Measurements from ENCODE around the gene CNTN4. TPM values are rescaled to one million over a fixed set of nuclear protein-coding genes. Genes with fewer than 3 reads are reported as not detected.

CNTN4 gene
- total RNA-seq, 6 donors from 2014 or later, result 1.0 to 13.5 (median 6.3) TPM

DNA sequence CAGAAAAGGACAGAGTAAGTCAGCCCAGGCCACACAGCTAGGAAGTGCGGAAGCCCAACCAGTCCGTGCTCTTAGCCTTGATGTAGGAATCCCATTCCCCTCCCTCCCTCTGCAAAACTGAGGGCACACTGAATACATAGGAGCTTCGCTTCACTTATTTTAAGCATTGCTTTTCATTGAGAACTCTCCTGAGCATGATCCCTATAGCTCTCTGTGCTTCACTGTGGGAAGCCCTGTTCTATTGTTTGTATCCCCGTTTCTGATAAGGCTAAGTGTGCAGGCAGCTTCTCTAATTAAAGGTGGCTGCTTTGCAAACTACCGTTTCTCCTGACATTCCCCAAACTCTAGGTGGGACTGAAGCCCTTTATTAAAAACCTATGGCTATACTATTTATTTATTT lies 981.6 kb downstream of the CNTN4 start:
- WGBS, 2 donors, result 69 to 76% methylated on average over 5 of the region's 5 CpGs
- H3K27me3 ChIP-seq, result no peaks in the 10 kb centered on the region
- TF ChIP-seq EP300 (IDR thresholded peaks at IDR 0.05) (no peak), POLR2AphosphoS5 (IDR thresholded peaks at IDR 0.05) (no peak), CTCF (IDR thresholded peaks at IDR 0.05) (no peak), POLR2A (IDR thresholded peaks at IDR 0.05) (no peak)
- no peak for ATAC-seq (ENCODE audit: low FRiP score in 2 of 2)
- no peaks in the 10 kb centered on the region for H3K9me3 ChIP-seq
- DNase-seq, result no peak
- no peaks in the 10 kb centered on the region for H3K4me1 ChIP-seq
- H3K27ac ChIP-seq, result no peak overlapping the region
- H3K4me3 ChIP-seq, result no peak overlapping the region
- H3K36me3 ChIP-seq, result no peaks in the 10 kb centered on the region

- Histone ChIP-seq H3K4me1 (no peaks in the 10 kb centered on the region), H3K4me3 (no peak overlapping the region), H3K27ac (no peak overlapping the region), H3K36me3 (no peaks in the 10 kb centered on the region), H3K27me3 (no peaks in the 10 kb centered on the region), H3K9me3 (no peaks in the 10 kb centered on the region)
- no peak for DNase-seq
- WGBS, 2 donors, result 77 to 86% methylated on average over 9 of the region's 9 CpGs
- no peak for TF ChIP-seq EP300 (IDR thresholded peaks at IDR 0.05)
- no peak for TF ChIP-seq CTCF (IDR thresholded peaks at IDR 0.05)
- TF ChIP-seq POLR2AphosphoS5 (IDR thresholded peaks at IDR 0.05), result no peak
- TF ChIP-seq POLR2A (IDR thresholded peaks at IDR 0.05), result no peak
- no peak for ATAC-seq (ENCODE audit: low FRiP score in 2 of 2)
Observed at GRCh38 chr3:3081381-3082233, 982.9 kb downstream of the CNTN4 start.

- ATAC-seq (ENCODE audit: low FRiP score in 2 of 2) (no peak), DNase-seq (no peak)
- Histone ChIP-seq H3K4me1 (no peaks in the 10 kb centered on the region), H3K9me3 (no peaks in the 10 kb centered on the region), H3K4me3 (no peak overlapping the region), H3K27me3 (no peaks in the 10 kb centered on the region), H3K27ac (no peak overlapping the region), H3K36me3 (no peaks in the 10 kb centered on the region)
- WGBS, 2 donors, result 72 to 83% methylated on average over 2 of the region's 2 CpGs
- TF ChIP-seq POLR2A (IDR thresholded peaks at IDR 0.05) (no peak), CTCF (IDR thresholded peaks at IDR 0.05) (no peak), POLR2AphosphoS5 (IDR thresholded peaks at IDR 0.05) (no peak), EP300 (IDR thresholded peaks at IDR 0.05) (no peak)
Observed at GRCh38 chr3:3082234-3082924, 983.7 kb downstream of the CNTN4 start.

- 92 to 100% methylated on average over 2 to 3 of the region's 3 CpGs for WGBS, 2 donors
- ATAC-seq (ENCODE audit: low FRiP score in 2 of 2), result no peak
- H3K4me1 ChIP-seq, result no peaks in the 10 kb centered on the region
- no peak overlapping the region for H3K4me3 ChIP-seq
- H3K27ac ChIP-seq, result no peak overlapping the region
- TF ChIP-seq CTCF (IDR thresholded peaks at IDR 0.05) (no peak), EP300 (IDR thresholded peaks at IDR 0.05) (no peak), POLR2A (IDR thresholded peaks at IDR 0.05) (no peak), POLR2AphosphoS5 (IDR thresholded peaks at IDR 0.05) (no peak)
- H3K36me3 ChIP-seq, result no peaks in the 10 kb centered on the region
- no peaks in the 10 kb centered on the region for H3K9me3 ChIP-seq
- no peaks in the 10 kb centered on the region for H3K27me3 ChIP-seq
- DNase-seq, result no peak
Observed at GRCh38 chr3:3084890-3085289, 986.2 kb downstream of the CNTN4 start.

Data from upper lobe of left lung (tissue), 6 donors.